ENCODE results near the gene VAC14.

GRCh38 chr16:70665806-70666735 is 134.9 kb downstream of the VAC14 start:
- TF ChIP-seq TEAD4 (IDR thresholded peaks at IDR 0.05; ENCODE audit: low read depth, low read length) (no peak), YY1 (IDR thresholded peaks at IDR 0.05; ENCODE audit: low read depth, low read length) (no peak), SUZ12 (IDR thresholded peaks at IDR 0.05; ENCODE audit: low read length) (no peak), EZH2 (IDR thresholded peaks at IDR 0.05; ENCODE audit: low read depth, low read length, severe bottlenecking) (no peak), MAX (IDR thresholded peaks at IDR 0.05) (no peak), SP1 (IDR thresholded peaks at IDR 0.05; ENCODE audit: low read depth, low read length) (no peak)
- TF ChIP-seq, protein P1, sequence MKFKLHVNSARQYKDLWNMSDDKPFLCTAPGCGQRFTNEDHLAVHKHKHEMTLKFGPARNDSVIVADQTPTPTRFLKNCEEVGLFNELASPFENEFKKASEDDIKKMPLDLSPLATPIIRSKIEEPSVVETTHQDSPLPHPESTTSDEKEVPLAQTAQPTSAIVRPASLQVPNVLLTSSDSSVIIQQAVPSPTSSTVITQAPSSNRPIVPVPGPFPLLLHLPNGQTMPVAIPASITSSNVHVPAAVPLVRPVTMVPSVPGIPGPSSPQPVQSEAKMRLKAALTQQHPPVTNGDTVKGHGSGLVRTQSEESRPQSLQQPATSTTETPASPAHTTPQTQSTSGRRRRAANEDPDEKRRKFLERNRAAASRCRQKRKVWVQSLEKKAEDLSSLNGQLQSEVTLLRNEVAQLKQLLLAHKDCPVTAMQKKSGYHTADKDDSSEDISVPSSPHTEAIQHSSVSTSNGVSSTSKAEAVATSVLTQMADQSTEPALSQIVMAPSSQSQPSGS (IDR thresholded peaks at IDR 0.05; ENCODE audit: low read length), result no peak
- TF ChIP-seq, protein P2, sequence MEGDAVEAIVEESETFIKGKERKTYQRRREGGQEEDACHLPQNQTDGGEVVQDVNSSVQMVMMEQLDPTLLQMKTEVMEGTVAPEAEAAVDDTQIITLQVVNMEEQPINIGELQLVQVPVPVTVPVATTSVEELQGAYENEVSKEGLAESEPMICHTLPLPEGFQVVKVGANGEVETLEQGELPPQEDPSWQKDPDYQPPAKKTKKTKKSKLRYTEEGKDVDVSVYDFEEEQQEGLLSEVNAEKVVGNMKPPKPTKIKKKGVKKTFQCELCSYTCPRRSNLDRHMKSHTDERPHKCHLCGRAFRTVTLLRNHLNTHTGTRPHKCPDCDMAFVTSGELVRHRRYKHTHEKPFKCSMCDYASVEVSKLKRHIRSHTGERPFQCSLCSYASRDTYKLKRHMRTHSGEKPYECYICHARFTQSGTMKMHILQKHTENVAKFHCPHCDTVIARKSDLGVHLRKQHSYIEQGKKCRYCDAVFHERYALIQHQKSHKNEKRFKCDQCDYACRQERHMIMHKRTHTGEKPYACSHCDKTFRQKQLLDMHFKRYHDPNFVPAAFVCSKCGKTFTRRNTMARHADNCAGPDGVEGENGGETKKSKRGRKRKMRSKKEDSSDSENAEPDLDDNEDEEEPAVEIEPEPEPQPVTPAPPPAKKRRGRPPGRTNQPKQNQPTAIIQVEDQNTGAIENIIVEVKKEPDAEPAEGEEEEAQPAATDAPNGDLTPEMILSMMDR (IDR thresholded peaks at IDR 0.05; ENCODE audit: control extremely low read depth in 1 of 3, insufficient read depth in 1 of 3, low read depth in 1 of 3, low read length in 3 of 3), result no peak
